A549 (cell line): ENCODE results near the gene NELFCD. TPM values are rescaled to one million over a fixed set of nuclear protein-coding genes. Genes with fewer than 3 reads are reported as not detected.

ENCODE experiments used
- ATAC-seq, 2 experiments: fragments of 200-7000 bp in 1 of 2; fragments of >200 bp in 1 of 2; cut with Nextera tagmentation in 1 of 2; cut with Tn5 transposase in 1 of 2; 3 replicates each; pipeline versions ENCODE4 v1.8.0 to v1.9.1; 2018 to 2020; ENCODE audit warnings: mild to moderate bottlenecking in 1 of 2, moderate library complexity in 1 of 2
- CTCF ChIA-PET: fragments of 300-600 bp; sonication (Branson Sonifier 250); formaldehyde crosslinking; extraction: SDS; loops from one replicate; lab custom pipeline; 2021; ENCODE audit warnings: antibody characterized with exemption, inconsistent platforms; lab: Yijun Ruan, JAX
- POLR2A ChIA-PET: fragments of 350-600 bp; formaldehyde crosslinking; extraction: SDS; loops from one replicate; lab custom pipeline; 2021; ENCODE audit warnings: antibody characterized with exemption, inconsistent platforms; lab: Yijun Ruan, JAX
- DNase-seq, 2 experiments: peaks; one replicate each; pipeline versions ENCODE4 v3.0.0 to v3.0.0-alpha.2; 2011 to 2016; ENCODE audit warnings: low read depth in 1 of 2, low spot score in 1 of 2
- FAIRE-seq: peaks from 2 replicates; lab custom pipeline; 2011; peaks lifted over from hg19 to GRCh38; lab: Jason Lieb, UNC
- H3K27ac ChIP-seq, 2 experiments: fragments of >200 bp; sonication (Bioruptor Twin); formaldehyde crosslinking; 3 replicates each; pipeline ENCODE4 v1.5.1; 2016 to 2017
- H3K4me1 ChIP-seq: fragments of >200 bp; sonication (Bioruptor Twin); formaldehyde crosslinking; 3 replicates; pipeline ENCODE4 v1.6.1; 2016
- H3K4me2 ChIP-seq: fragments of >200 bp; sonication (Bioruptor Twin); formaldehyde crosslinking; 3 replicates; pipeline ENCODE4 v1.6.1; 2016
- H3K4me3 ChIP-seq: fragments of >200 bp; sonication (Bioruptor Twin); formaldehyde crosslinking; 3 replicates; pipeline ENCODE4 v1.5.1; 2016
- H3K9me3 ChIP-seq: fragments of >200 bp; sonication (Bioruptor Twin); formaldehyde crosslinking; 3 replicates; pipeline ENCODE4 v1.6.1; 2016
- CBX2 ChIP-seq: fragments of 200-600 bp; sonication (generic); IDR thresholded peaks from 2 replicates; pipeline ENCODE4 v1.6.1; 2016; ENCODE audit warnings: low read depth, mild to moderate bottlenecking, borderline replicate concordance
- CBX8 ChIP-seq: fragments of 200-600 bp; sonication (generic); IDR thresholded peaks from 2 replicates; pipeline ENCODE4 v1.6.1; 2016
- CHD4 ChIP-seq: fragments of 200-600 bp; sonication (generic); IDR thresholded peaks from 2 replicates; pipeline ENCODE4 v1.6.1; 2016; ENCODE audit warnings: antibody characterized with exemption, mild to moderate bottlenecking, borderline replicate concordance
- EHMT2 ChIP-seq: fragments of 200-600 bp; sonication (generic); IDR thresholded peaks from 2 replicates; pipeline ENCODE4 v1.6.1; 2016; ENCODE audit warnings: antibody characterized with exemption, low read depth, mild to moderate bottlenecking, moderate library complexity
- FOSL2 ChIP-seq, 2 experiments: fragments of 450-650 bp in 1 of 2; fragments of >200 bp in 1 of 2; sonication (Bioruptor Twin) in 1 of 2; formaldehyde crosslinking; IDR thresholded peaks; 2 replicates each; pipeline versions ENCODE4 v1.5.0 to v1.6.1; 2016 to 2020; ENCODE audit warnings: mild to moderate bottlenecking in 1 of 2, moderate library complexity in 1 of 2
- JUNB ChIP-seq: fragments of >200 bp; sonication (Bioruptor Twin); formaldehyde crosslinking; IDR thresholded peaks from 2 replicates; pipeline ENCODE4 v1.6.1; 2016
- KDM1A ChIP-seq: fragments of 200-600 bp; sonication (generic); IDR thresholded peaks from 2 replicates; pipeline ENCODE4 v1.6.1; 2016; ENCODE audit warnings: low read depth, mild to moderate bottlenecking
- POLR2AphosphoS2 ChIP-seq: conservative IDR thresholded peaks from 2 replicates; pipeline ENCODE4 v1.6.1; 2012; ENCODE audit warnings: low read length, improper control_type of control experiment, inconsistent platforms
- RCOR1 ChIP-seq: fragments of 150-350 bp; IDR thresholded peaks from 2 replicates; pipeline ENCODE4 v1.6.1; 2014; ENCODE audit warnings: antibody characterized with exemption, low read length, low read depth
- ZNF302 ChIP-seq: fragments of 250-450 bp; sonication (Bioruptor Pico); IDR thresholded peaks from 2 replicates; pipeline ENCODE4 v1.9.0; 2021; ENCODE audit warnings: inconsistent platforms, mild to moderate bottlenecking, moderate library complexity
- WGBS: methylation state at CpG from one replicate; pipeline ENCODE4 v1.1.6; 2017; ENCODE audit errors: missing lambda C conversion rate; 5-methylcytosine and 5-hydroxymethylcytosine counted together
- polyA plus RNA-seq, 4 experiments: library from polyadenylated mRNA; depleted of rRNA in 3 of 4; stranded (reverse); fragments of >200 nt; fragmentation: RNase III in 1 of 4; extraction: RNeasy Plus Mini Kit Qiagen cat#74134 plus additional on column Dnase treatment in 1 of 4; gene quantifications; 2 replicates in 3 of 4; 3 replicates in 1 of 4; pipeline ENCODE4 v1.2.3, GENCODE V29; 2011 to 2017
- TF ChIP-seq, protein P1 (sequence below): IDR thresholded peaks from 2 replicates; pipeline ENCODE4 v1.6.1; 2012; ENCODE audit warnings: low read depth, borderline replicate concordance
- TF ChIP-seq, protein P2 (sequence below): fragments of 200-600 bp; sonication (generic); IDR thresholded peaks from 2 replicates; pipeline ENCODE4 v1.6.1; 2016; ENCODE audit warnings: antibody characterized with exemption, mild to moderate bottlenecking, moderate library complexity
- TF ChIP-seq, protein P3 (sequence below): fragments of 250-450 bp; sonication (Bioruptor Pico); IDR thresholded peaks from 2 replicates; pipeline ENCODE4 v1.5.0; 2021; ENCODE audit warnings: mild to moderate bottlenecking, moderate library complexity, borderline replicate concordance
- TF ChIP-seq, protein P4 (sequence below): IDR thresholded peaks from 2 replicates; pipeline ENCODE4 v1.6.1; 2012
- TF ChIP-seq, protein P5 (sequence below): fragments of 250-450 bp; sonication (Bioruptor Pico); IDR thresholded peaks from 2 replicates; pipeline ENCODE4 v1.5.0; 2020; ENCODE audit warnings: low read depth, mild to moderate bottlenecking, moderate library complexity
- TF ChIP-seq, protein P6 (sequence below): fragments of >200 bp; sonication (Bioruptor Twin); formaldehyde crosslinking; IDR thresholded peaks from 3 replicates; pipeline ENCODE4 v1.5.1; 2016

NELFCD gene
- polyA plus RNA-seq, 2 of the 4 experiments (the other 2 are of a cell fraction) = 58.8 to 74.0 TPM

DNA sequence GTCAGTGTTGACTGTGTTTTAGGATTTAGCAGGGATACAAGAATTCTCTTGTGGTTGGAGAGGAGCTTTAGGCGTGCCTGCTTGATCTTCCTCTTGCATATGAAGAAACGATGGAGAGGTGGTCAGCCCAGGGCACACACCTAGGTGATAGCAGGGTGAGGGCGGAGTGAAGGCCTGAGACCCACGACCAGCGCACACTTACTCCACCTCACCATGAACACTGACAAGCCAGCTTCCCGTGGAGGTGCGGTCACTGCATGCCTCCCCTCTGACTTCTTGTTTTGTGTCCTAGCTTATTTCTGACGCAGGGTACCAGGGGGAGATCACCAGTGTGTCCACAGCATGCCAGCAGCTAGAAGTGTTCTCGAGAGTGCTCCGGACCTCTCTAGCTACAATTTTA, 8.1 kb downstream of the NELFCD start:
- H3K27ac ChIP-seq = no peak overlapping the region
- 82% methylated on average over 10 of the region's 10 CpGs for WGBS
- H3K9me3 ChIP-seq = no peaks in the 10 kb centered on the region
- DNase-seq (no peak), ATAC-seq (no peak), FAIRE-seq (no peak)
- ChIA-PET POLR2A (interaction anchor here (1.2 kb wide), 1 partner anchor 467 kb away, joined by 3 read pairs; no protein-coding TSS in a partner anchor), CTCF (interaction anchor here (0.8 to 1.1 kb wide), 2 partner anchors 9 to 17 kb away, joined by 3 read pairs; no protein-coding TSS in a partner anchor)
- H3K4me1 ChIP-seq = 0 out of 3 replicates have a peak, but pooled peaks cover 3% of the 10 kb centered on the region
- H3K4me2 ChIP-seq = no peak overlapping the region
- H3K4me3 ChIP-seq = no peak overlapping the region
- TF ChIP-seq ZNF302 (CRISPR knock-in tag) (no peak), POLR2AphosphoS2 (no peak), FOSL2 (IDR thresholded peaks at IDR 0.05) (no peak), FOSL2 (CRISPR knock-in tag; IDR thresholded peaks at IDR 0.05) (no peak), RCOR1 (no peak), CBX8 (no peak), CBX2 (no peak), JUNB (no peak), EHMT2 (no peak)
- TF ChIP-seq, protein P1, sequence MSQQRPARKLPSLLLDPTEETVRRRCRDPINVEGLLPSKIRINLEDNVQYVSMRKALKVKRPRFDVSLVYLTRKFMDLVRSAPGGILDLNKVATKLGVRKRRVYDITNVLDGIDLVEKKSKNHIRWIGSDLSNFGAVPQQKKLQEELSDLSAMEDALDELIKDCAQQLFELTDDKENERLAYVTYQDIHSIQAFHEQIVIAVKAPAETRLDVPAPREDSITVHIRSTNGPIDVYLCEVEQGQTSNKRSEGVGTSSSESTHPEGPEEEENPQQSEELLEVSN = no peak
- TF ChIP-seq, protein P2, sequence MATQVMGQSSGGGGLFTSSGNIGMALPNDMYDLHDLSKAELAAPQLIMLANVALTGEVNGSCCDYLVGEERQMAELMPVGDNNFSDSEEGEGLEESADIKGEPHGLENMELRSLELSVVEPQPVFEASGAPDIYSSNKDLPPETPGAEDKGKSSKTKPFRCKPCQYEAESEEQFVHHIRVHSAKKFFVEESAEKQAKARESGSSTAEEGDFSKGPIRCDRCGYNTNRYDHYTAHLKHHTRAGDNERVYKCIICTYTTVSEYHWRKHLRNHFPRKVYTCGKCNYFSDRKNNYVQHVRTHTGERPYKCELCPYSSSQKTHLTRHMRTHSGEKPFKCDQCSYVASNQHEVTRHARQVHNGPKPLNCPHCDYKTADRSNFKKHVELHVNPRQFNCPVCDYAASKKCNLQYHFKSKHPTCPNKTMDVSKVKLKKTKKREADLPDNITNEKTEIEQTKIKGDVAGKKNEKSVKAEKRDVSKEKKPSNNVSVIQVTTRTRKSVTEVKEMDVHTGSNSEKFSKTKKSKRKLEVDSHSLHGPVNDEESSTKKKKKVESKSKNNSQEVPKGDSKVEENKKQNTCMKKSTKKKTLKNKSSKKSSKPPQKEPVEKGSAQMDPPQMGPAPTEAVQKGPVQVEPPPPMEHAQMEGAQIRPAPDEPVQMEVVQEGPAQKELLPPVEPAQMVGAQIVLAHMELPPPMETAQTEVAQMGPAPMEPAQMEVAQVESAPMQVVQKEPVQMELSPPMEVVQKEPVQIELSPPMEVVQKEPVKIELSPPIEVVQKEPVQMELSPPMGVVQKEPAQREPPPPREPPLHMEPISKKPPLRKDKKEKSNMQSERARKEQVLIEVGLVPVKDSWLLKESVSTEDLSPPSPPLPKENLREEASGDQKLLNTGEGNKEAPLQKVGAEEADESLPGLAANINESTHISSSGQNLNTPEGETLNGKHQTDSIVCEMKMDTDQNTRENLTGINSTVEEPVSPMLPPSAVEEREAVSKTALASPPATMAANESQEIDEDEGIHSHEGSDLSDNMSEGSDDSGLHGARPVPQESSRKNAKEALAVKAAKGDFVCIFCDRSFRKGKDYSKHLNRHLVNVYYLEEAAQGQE = no peak
- TF ChIP-seq, protein P3, sequence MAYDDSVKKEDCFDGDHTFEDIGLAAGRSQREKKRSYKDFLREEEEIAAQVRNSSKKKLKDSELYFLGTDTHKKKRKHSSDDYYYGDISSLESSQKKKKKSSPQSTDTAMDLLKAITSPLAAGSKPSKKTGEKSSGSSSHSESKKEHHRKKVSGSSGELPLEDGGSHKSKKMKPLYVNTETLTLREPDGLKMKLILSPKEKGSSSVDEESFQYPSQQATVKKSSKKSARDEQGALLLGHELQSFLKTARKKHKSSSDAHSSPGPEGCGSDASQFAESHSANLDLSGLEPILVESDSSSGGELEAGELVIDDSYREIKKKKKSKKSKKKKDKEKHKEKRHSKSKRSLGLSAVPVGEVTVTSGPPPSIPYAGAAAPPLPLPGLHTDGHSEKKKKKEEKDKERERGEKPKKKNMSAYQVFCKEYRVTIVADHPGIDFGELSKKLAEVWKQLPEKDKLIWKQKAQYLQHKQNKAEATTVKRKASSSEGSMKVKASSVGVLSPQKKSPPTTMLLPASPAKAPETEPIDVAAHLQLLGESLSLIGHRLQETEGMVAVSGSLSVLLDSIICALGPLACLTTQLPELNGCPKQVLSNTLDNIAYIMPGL (CRISPR knock-in tag) = no peak
- TF ChIP-seq, protein P4, sequence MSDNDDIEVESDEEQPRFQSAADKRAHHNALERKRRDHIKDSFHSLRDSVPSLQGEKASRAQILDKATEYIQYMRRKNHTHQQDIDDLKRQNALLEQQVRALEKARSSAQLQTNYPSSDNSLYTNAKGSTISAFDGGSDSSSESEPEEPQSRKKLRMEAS = no peak
- TF ChIP-seq, protein P5, sequence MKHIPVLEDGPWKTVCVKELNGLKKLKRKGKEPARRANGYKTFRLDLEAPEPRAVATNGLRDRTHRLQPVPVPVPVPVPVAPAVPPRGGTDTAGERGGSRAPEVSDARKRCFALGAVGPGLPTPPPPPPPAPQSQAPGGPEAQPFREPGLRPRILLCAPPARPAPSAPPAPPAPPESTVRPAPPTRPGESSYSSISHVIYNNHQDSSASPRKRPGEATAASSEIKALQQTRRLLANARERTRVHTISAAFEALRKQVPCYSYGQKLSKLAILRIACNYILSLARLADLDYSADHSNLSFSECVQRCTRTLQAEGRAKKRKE (CRISPR knock-in tag) = no peak

DNA sequence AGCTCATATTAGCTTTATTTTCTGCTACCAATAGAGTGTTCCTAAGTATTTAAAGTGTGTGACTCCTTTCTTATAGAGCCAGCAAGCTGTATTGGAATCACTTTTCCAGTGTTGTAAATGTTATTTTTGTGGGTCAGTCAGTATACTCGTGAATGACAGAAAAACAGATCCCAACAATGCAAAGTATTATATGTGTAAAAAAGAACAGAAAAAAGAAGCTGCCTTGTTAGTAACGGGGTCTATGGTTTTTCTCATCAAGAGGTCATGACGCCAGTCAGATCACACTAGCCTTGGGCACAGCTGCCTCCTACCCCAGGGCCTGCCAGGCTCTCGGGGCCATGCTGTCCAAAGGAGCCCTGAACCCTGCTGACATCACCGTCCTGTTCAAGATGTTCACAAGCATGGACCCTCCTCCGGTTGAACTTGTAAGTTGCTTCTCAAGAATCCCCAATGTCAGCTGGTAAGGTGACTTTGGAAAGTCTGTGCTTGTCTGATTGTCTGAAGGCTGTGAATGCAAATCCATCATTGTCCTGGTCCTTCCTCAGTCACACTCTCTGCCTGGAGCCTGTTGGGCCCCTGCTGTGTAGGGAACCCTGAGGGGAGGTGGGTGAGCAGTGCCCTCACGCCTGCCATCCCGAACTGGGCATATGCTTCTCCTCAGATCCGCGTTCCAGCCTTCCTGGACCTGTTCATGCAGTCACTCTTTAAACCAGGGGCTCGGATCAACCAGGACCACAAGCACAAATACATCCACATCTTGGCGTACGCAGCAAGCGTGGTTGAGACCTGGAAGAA, 9.8 kb downstream of the NELFCD start:
- POLR2A ChIA-PET = interaction anchor here (1.1 to 1.2 kb wide), 2 partner anchors 9 to 10 kb away, joined by 3 to 4 read pairs; no protein-coding TSS in a partner anchor
- H3K27ac ChIP-seq = no peak overlapping the region
- no peak for TF ChIP-seq CHD4
- TF ChIP-seq, protein P6, sequence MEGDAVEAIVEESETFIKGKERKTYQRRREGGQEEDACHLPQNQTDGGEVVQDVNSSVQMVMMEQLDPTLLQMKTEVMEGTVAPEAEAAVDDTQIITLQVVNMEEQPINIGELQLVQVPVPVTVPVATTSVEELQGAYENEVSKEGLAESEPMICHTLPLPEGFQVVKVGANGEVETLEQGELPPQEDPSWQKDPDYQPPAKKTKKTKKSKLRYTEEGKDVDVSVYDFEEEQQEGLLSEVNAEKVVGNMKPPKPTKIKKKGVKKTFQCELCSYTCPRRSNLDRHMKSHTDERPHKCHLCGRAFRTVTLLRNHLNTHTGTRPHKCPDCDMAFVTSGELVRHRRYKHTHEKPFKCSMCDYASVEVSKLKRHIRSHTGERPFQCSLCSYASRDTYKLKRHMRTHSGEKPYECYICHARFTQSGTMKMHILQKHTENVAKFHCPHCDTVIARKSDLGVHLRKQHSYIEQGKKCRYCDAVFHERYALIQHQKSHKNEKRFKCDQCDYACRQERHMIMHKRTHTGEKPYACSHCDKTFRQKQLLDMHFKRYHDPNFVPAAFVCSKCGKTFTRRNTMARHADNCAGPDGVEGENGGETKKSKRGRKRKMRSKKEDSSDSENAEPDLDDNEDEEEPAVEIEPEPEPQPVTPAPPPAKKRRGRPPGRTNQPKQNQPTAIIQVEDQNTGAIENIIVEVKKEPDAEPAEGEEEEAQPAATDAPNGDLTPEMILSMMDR = no peak
- TF ChIP-seq, protein P4 = no peak
- no peak for TF ChIP-seq KDM1A
- no peak overlapping the region for H3K4me2 ChIP-seq
- DNase-seq (no peak), ATAC-seq (no peak), FAIRE-seq (no peak)
- no peaks in the 10 kb centered on the region for H3K9me3 ChIP-seq
- 91% methylated on average over 14 of the region's 14 CpGs for WGBS
- peaks cover 12% of the 10 kb centered on the region for H3K4me1 ChIP-seq
- CTCF ChIA-PET = interaction anchor here (0.6 to 0.8 kb wide), 2 partner anchors 10 to 126 kb away, joined by 3 read pairs; partner anchors contain the start of gene NELFCD
- H3K4me3 ChIP-seq = no peak overlapping the region
